ENCODE results near the gene HOXA7.

DNA sequence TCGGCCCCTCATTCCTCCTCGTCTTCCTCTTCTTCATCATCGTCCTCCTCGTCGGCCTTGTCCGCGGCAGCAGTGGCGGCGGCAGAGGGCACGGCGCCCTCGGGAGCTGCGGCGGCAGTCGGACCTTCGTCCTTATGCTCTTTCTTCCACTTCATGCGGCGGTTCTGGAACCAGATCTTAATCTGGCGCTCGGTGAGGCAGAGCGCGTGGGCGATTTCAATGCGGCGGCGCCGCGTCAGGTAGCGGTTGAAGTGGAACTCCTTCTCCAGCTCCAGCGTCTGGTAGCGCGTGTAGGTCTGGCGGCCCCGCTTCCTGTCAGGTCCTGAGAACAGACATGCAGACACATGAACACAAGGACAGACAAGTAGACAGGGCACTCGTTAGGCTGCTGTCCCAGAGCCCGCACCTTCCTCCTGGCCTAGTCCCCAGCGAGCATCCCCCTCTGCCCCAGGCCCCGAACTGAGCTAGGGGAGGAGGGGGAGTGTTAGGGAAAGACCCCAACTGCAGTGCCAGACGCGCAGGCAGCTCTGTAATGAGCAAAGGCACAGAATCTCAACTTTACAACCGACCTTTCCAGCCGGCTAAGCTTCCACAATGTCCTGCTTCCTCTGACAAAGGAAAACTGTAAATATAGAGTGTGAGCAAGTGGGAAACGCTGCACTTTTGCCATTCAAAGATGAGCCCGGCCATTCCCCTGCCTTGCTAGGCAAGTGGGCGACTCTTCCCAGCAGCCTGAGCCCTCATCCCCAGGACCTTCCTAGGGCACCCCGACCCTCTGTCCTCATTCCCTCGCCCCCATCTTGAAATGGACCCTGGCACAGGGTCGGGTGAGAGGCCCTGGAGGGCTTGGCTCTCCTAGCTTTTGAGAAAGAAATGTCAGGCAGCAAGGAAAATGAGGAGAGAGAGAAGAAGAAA is 1.3 kb downstream of the HOXA7 start:
- TF ChIP-seq, protein P1, sequence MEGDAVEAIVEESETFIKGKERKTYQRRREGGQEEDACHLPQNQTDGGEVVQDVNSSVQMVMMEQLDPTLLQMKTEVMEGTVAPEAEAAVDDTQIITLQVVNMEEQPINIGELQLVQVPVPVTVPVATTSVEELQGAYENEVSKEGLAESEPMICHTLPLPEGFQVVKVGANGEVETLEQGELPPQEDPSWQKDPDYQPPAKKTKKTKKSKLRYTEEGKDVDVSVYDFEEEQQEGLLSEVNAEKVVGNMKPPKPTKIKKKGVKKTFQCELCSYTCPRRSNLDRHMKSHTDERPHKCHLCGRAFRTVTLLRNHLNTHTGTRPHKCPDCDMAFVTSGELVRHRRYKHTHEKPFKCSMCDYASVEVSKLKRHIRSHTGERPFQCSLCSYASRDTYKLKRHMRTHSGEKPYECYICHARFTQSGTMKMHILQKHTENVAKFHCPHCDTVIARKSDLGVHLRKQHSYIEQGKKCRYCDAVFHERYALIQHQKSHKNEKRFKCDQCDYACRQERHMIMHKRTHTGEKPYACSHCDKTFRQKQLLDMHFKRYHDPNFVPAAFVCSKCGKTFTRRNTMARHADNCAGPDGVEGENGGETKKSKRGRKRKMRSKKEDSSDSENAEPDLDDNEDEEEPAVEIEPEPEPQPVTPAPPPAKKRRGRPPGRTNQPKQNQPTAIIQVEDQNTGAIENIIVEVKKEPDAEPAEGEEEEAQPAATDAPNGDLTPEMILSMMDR (IDR thresholded peaks at IDR 0.05), result peak in 1 of 5 experiments; percentile 7
- no peak for TF ChIP-seq EP300 (IDR thresholded peaks at IDR 0.05; ENCODE audit: low read depth)
